GM23338 (cell line): ENCODE results near the gene EXOC6B. TPM values are rescaled to one million over a fixed set of nuclear protein-coding genes. Genes with fewer than 3 reads are reported as not detected.

Experiments
- ATAC-seq: fragments of 200-7000 bp; cut with Tn5 transposase; 3 replicates; pipeline ENCODE4 v1.9.1; 2020
- DNase-seq: peaks from one replicate; pipeline ENCODE4 v3.0.0-alpha.2; 2015; ENCODE audit warnings: low spot score
- H2AFZ ChIP-seq: fragments of 200-600 bp; sonication (generic); 2 replicates; pipeline ENCODE4 v1.8.0; 2016; ENCODE audit warnings: antibody characterized with exemption, mild to moderate bottlenecking, moderate library complexity
- H3F3A ChIP-seq: fragments of 200-600 bp; sonication (generic); replicated peaks from 2 replicates; pipeline ENCODE4 v1.8.0; 2017; ENCODE audit warnings: antibody characterized with exemption, mixed run types, low read depth
- H3K27ac ChIP-seq: fragments of 200-600 bp; sonication (generic); 2 replicates; pipeline ENCODE4 v1.6.1; 2016; ENCODE audit warnings: low read depth
- H3K27me3 ChIP-seq: fragments of 200-600 bp; sonication (generic); 2 replicates; pipeline ENCODE4 v1.8.0; 2016; ENCODE audit warnings: mild to moderate bottlenecking, mixed run types, moderate library complexity; ENCODE audit not compliant: insufficient read depth
- H3K36me3 ChIP-seq: fragments of 200-600 bp; sonication (generic); 2 replicates; pipeline ENCODE4 v1.8.0; 2016; ENCODE audit warnings: mild to moderate bottlenecking; ENCODE audit not compliant: insufficient read depth
- H3K4me1 ChIP-seq: fragments of 200-600 bp; sonication (generic); 2 replicates; pipeline ENCODE4 v1.8.0; 2016; ENCODE audit warnings: mild to moderate bottlenecking, moderate library complexity; ENCODE audit not compliant: insufficient read depth
- H3K4me2 ChIP-seq: fragments of 200-600 bp; sonication (generic); 2 replicates; pipeline ENCODE4 v1.7.1; 2017; ENCODE audit warnings: mixed run types
- H3K4me3 ChIP-seq: fragments of 200-600 bp; sonication (generic); 2 replicates; pipeline ENCODE4 v1.6.1; 2016; ENCODE audit warnings: mixed run types
- H3K79me2 ChIP-seq: fragments of 200-600 bp; sonication (generic); replicated peaks from 2 replicates; pipeline ENCODE4 v1.8.0; 2017; ENCODE audit warnings: mild to moderate bottlenecking; ENCODE audit not compliant: insufficient read depth
- H3K9me2 ChIP-seq: fragments of 200-600 bp; sonication (generic); 2 replicates; pipeline ENCODE4 v1.8.0; 2017; ENCODE audit not compliant: insufficient read depth
- H4K20me1 ChIP-seq: fragments of 200-600 bp; sonication (generic); replicated peaks from 2 replicates; pipeline ENCODE4 v1.8.0; 2017; ENCODE audit warnings: mild to moderate bottlenecking; ENCODE audit not compliant: insufficient read depth
- H3K27ac Mint-ChIP-seq: 2 replicates; pipeline ENCODE4 v1.8.0; 2020; ENCODE audit warnings: inconsistent platforms, mild to moderate bottlenecking, moderate library complexity, mixed read lengths
- H3K27me3 Mint-ChIP-seq: 3 replicates; pipeline ENCODE4 v1.8.0; 2022; ENCODE audit warnings: low read depth, mild to moderate bottlenecking, moderate library complexity, mixed read lengths, inconsistent platforms; ENCODE audit not compliant: insufficient read depth, poor library complexity
- H3K36me3 Mint-ChIP-seq: 3 replicates; pipeline ENCODE4 v1.8.0; 2021; ENCODE audit warnings: low read depth, mild to moderate bottlenecking, inconsistent platforms, moderate library complexity, mixed read lengths
- H3K4me1 Mint-ChIP-seq: 3 replicates; pipeline ENCODE4 v1.8.0; 2020; ENCODE audit warnings: mild to moderate bottlenecking, inconsistent platforms, mixed read lengths
- H3K4me3 Mint-ChIP-seq: 3 replicates; pipeline ENCODE4 v1.8.0; 2021; ENCODE audit warnings: moderate library complexity, mild to moderate bottlenecking, inconsistent platforms, mixed read lengths
- H3K9me3 Mint-ChIP-seq: 3 replicates; pipeline ENCODE4 v1.8.0; 2020; ENCODE audit warnings: moderate library complexity, mild to moderate bottlenecking, inconsistent platforms, mixed read lengths
- CREB1 ChIP-seq: fragments of 250-450 bp; sonication (Bioruptor Pico); IDR thresholded peaks from 2 replicates; pipeline ENCODE4 v1.5.0; 2020; ENCODE audit warnings: low read depth, mild to moderate bottlenecking, moderate library complexity
- ETS1 ChIP-seq: IDR thresholded peaks from 2 replicates; pipeline ENCODE4 v1.6.1; 2016; ENCODE audit warnings: antibody characterized with exemption
- EZH2 ChIP-seq: fragments of 200-600 bp; sonication (generic); IDR thresholded peaks from one replicate; pipeline ENCODE4 v1.8.0; 2017; ENCODE audit warnings: antibody characterized with exemption, mild to moderate bottlenecking, low read depth; ENCODE audit not compliant: unreplicated experiment
- EZH2phosphoT487 ChIP-seq: fragments of 200-600 bp; sonication (generic); IDR thresholded peaks from one replicate; pipeline ENCODE4 v1.8.1; 2018; ENCODE audit warnings: antibody characterized with exemption; ENCODE audit not compliant: unreplicated experiment
- JUNB ChIP-seq: IDR thresholded peaks from one replicate; pipeline ENCODE4 v1.6.1; 2016; ENCODE audit warnings: antibody characterized with exemption; ENCODE audit not compliant: unreplicated experiment
- NANOG ChIP-seq: IDR thresholded peaks from 2 replicates; pipeline ENCODE4 v1.6.1; 2016; ENCODE audit warnings: antibody characterized with exemption, borderline replicate concordance
- POLR2AphosphoS5 ChIP-seq: IDR thresholded peaks from 2 replicates; pipeline ENCODE4 v1.6.1; 2016; ENCODE audit warnings: antibody characterized with exemption, low read depth
- REST ChIP-seq: IDR thresholded peaks from one replicate; pipeline ENCODE4 v1.6.1; 2018; ENCODE audit warnings: antibody characterized with exemption; ENCODE audit not compliant: unreplicated experiment
- STAT1 ChIP-seq: IDR thresholded peaks from one replicate; pipeline ENCODE4 v1.6.1; 2016; ENCODE audit warnings: antibody characterized with exemption; ENCODE audit not compliant: unreplicated experiment
- ZNF114 ChIP-seq: fragments of 250-450 bp; sonication (Bioruptor Pico); IDR thresholded peaks from 2 replicates; pipeline ENCODE4 v1.5.0; 2020; ENCODE audit warnings: mild to moderate bottlenecking, moderate library complexity
- ZNF331 ChIP-seq: fragments of 250-450 bp; sonication (Bioruptor Pico); IDR thresholded peaks from 2 replicates; pipeline ENCODE4 v1.5.0; 2020; ENCODE audit warnings: low read depth, mild to moderate bottlenecking, moderate library complexity
- ZNF462 ChIP-seq: fragments of 250-450 bp; sonication (Bioruptor Pico); IDR thresholded peaks from 2 replicates; pipeline ENCODE4 v1.5.0; 2020; ENCODE audit warnings: mild to moderate bottlenecking, moderate library complexity
- polyA plus RNA-seq: library from polyadenylated mRNA; unstranded; fragments of >200 nt; fragmentation: Nextera tagmentation; extraction: Ambion mirVana; gene quantifications from 2 replicates; pipeline ENCODE4 v1.2.1, GENCODE V29; 2016
- total RNA-seq: library from RNA; depleted of rRNA; stranded (reverse); fragments of >200 nt; shearing (Covaris generic); gene quantifications from 2 replicates; pipeline ENCODE4 v1.2.3, GENCODE V29; 2014

EXOC6B gene
- total and polyA plus RNA-seq, 2 experiments from 2014 or later, result 7.2 to 45.9 TPM

- Histone ChIP-seq H3K4me1 (peaks cover 15% of the 10 kb centered on the region), H3K36me3 (no peaks in the 10 kb centered on the region), H3K9me2 (no peaks in the 10 kb centered on the region), H3K27ac (no peak overlapping the region), H3K4me2 (no peak overlapping the region), H3K4me3 (no peak overlapping the region), H3K79me2 (no peaks in the 10 kb centered on the region), H4K20me1 (no peaks in the 10 kb centered on the region), H2AFZ (no peak overlapping the region), H3K27me3 (no peaks in the 10 kb centered on the region), H3F3A (no peaks in the 10 kb centered on the region)
- H3K27me3 Mint-ChIP-seq, result peaks cover 1% of the 10 kb centered on the region
- no peak for DNase-seq
- peaks cover 14% of the 10 kb centered on the region; the same call in 2 of the 3 replicates for H3K9me3 Mint-ChIP-seq
- H3K4me3 Mint-ChIP-seq, result no peak overlapping the region
- TF ChIP-seq EZH2 (no peak), NANOG (no peak), ZNF114 (CRISPR knock-in tag) (no peak), ZNF331 (CRISPR knock-in tag) (no peak), STAT1 (no peak), EZH2phosphoT487 (no peak)
- ATAC-seq, result no peak
- peaks cover 13% of the 10 kb centered on the region for H3K4me1 Mint-ChIP-seq
- no peak overlapping the region for H3K27ac Mint-ChIP-seq
- H3K36me3 Mint-ChIP-seq, result peaks cover 27% of the 10 kb centered on the region
Observed at GRCh38 chr2:72782520-72782919, 43.3 kb downstream of the EXOC6B start.

- no peak overlapping the region for H3K27ac ChIP-seq
- TF ChIP-seq ZNF331 (CRISPR knock-in tag), result no peak
- TF ChIP-seq ZNF462 (CRISPR knock-in tag), result no peak
- TF ChIP-seq ETS1, result no peak
- no peak for TF ChIP-seq STAT1
- no peak for TF ChIP-seq REST
- TF ChIP-seq EZH2, result no peak
- TF ChIP-seq POLR2AphosphoS5, result no peak
- TF ChIP-seq JUNB, result no peak
- TF ChIP-seq CREB1 (CRISPR knock-in tag), result no peak
- TF ChIP-seq ZNF114 (CRISPR knock-in tag), result no peak
- TF ChIP-seq EZH2phosphoT487, result no peak
Observed at GRCh38 chr2:72781480-72781879, 44.4 kb downstream of the EXOC6B start.

More at GRCh38 chr2:72781480-72781879, 44.4 kb downstream of the EXOC6B start:
- no peaks in the 10 kb centered on the region for H3K27me3 ChIP-seq
- no peak overlapping the region for H3K4me3 ChIP-seq
- peaks cover 15% of the 10 kb centered on the region for H3K4me1 ChIP-seq
- no peak for DNase-seq
- no peak overlapping the region for H3K27ac Mint-ChIP-seq
- peaks cover 27% of the 10 kb centered on the region for H3K36me3 Mint-ChIP-seq
- H3K36me3 ChIP-seq, result no peaks in the 10 kb centered on the region
- H4K20me1 ChIP-seq, result no peaks in the 10 kb centered on the region
- no peak overlapping the region for H2AFZ ChIP-seq
- H3K9me3 Mint-ChIP-seq, result peaks cover 14% of the 10 kb centered on the region; the same call in 2 of the 3 replicates
- peaks cover 13% of the 10 kb centered on the region for H3K4me1 Mint-ChIP-seq
- ATAC-seq, result no peak; the same call in 2 of the 3 replicates
- H3K79me2 ChIP-seq, result no peaks in the 10 kb centered on the region
- H3F3A ChIP-seq, result no peaks in the 10 kb centered on the region
- no peak overlapping the region for H3K4me3 Mint-ChIP-seq
- H3K4me2 ChIP-seq, result no peak overlapping the region
- no peaks in the 10 kb centered on the region for H3K9me2 ChIP-seq
- H3K27me3 Mint-ChIP-seq, result peaks cover 1% of the 10 kb centered on the region
